ENCODE results near the gene USP36. TPM values are rescaled to one million over a fixed set of nuclear protein-coding genes. Genes with fewer than 3 reads are reported as not detected.

USP36 gene
- total and polyA plus RNA-seq, 4 donors, result 8.0 to 20.7 (median 10.5) TPM

GRCh38 chr17:78865682-78866390 is 25.2 kb upstream of the USP36 start (continued):
- TF ChIP-seq REST (IDR thresholded peaks at IDR 0.05) (no peak), NR2F2 (IDR thresholded peaks at IDR 0.05) (peak; percentile 43), GABPA (IDR thresholded peaks at IDR 0.05 in 1 of 2, conservative IDR thresholded peaks at IDR 0.05 in 1 of 2) (no peak), JUND (IDR thresholded peaks at IDR 0.05) (peak; percentile 14 to 38), RXRA (IDR thresholded peaks at IDR 0.05) (peak; percentile 51 to 58), TAF1 (conservative IDR thresholded peaks at IDR 0.05) (no peak), SP1 (IDR thresholded peaks at IDR 0.05) (peak; percentile 55), HNF4G (IDR thresholded peaks at IDR 0.05) (no peak), MAX (IDR thresholded peaks at IDR 0.05) (peak; percentile 34), EGR1 (IDR thresholded peaks at IDR 0.05; ENCODE audit: low read depth in 2 of 2) (no peak)

- WGBS, result 54% methylated on average over 1 of the region's 1 CpG
- Histone ChIP-seq H3K9ac (ENCODE audit: low read depth in 1 of 2, low read length in 2 of 2) (no peak overlapping the region), H3K4me3 (ENCODE audit: low read depth in 1 of 3, low read length in 3 of 3) (no peak overlapping the region), H3K9me3 (ENCODE audit: control insufficient read depth in 4 of 4, low read length in 3 of 4) (no peaks in the 10 kb centered on the region), H3K36me3 (ENCODE audit: control insufficient read depth in 4 of 4, insufficient read depth in 3 of 4, low read depth in 1 of 4, low read length in 3 of 4) (no peaks in the 10 kb centered on the region), H3K27ac (ENCODE audit: low read depth in 1 of 2, low read length in 2 of 2) (no peak overlapping the region), H3K4me1 (ENCODE audit: control insufficient read depth in 4 of 4, insufficient read depth in 4 of 4, low read length in 3 of 4) (peaks cover 0 to 4% (median 1%) of the 10 kb centered on the region in 4 donors), H3K27me3 (ENCODE audit: control insufficient read depth in 4 of 4, insufficient read depth in 4 of 4, low read length in 3 of 4) (no peaks in the 10 kb centered on the region)
- TF ChIP-seq RAD21 (IDR thresholded peaks at IDR 0.05), result no peak
- TF ChIP-seq MAX (IDR thresholded peaks at IDR 0.05), result no peak
- no peak for TF ChIP-seq RXRA (IDR thresholded peaks at IDR 0.05)
- TF ChIP-seq HNF4A (conservative IDR thresholded peaks at IDR 0.05), result no peak
- no peak for TF ChIP-seq ATF3 (IDR thresholded peaks at IDR 0.05)
- no peak for TF ChIP-seq FOXA2 (IDR thresholded peaks at IDR 0.05)
- TF ChIP-seq YY1 (IDR thresholded peaks at IDR 0.05), result no peak
- TF ChIP-seq ZBTB33 (IDR thresholded peaks at IDR 0.05), result no peak
- no peak for TF ChIP-seq CTCF (IDR thresholded peaks at IDR 0.05; ENCODE audit: low read depth, low read length, missing input control)
- TF ChIP-seq NR2F2 (IDR thresholded peaks at IDR 0.05), result no peak
- no peak for TF ChIP-seq HNF4G (IDR thresholded peaks at IDR 0.05)
- no peak for DNase-seq (ENCODE audit: low spot score)
These were observed 23.5 kb upstream of the USP36 start for GRCh38 chr17:78864117-78864516.
